OCI-LY3 (cell line): Measurements from ENCODE around the gene KIF5C.

Experiments used
- CTCF ChIP-seq: fragments of 200-600, 300-600 bp; sonication (generic); IDR thresholded peaks from 2 replicates; pipeline ENCODE4 v1.5.1; 2014; ENCODE audit warnings: antibody characterized with exemption, low read length, low read depth
- EZH2phosphoT487 ChIP-seq: fragments of 200-600 bp; shearing (Covaris generic); IDR thresholded peaks from 2 replicates; pipeline ENCODE4 v1.6.1; 2018; ENCODE audit warnings: antibody characterized with exemption, mixed run types, low read depth

GRCh38 chr2:149070681-149071320 lies 195.8 kb downstream of the KIF5C start:
- no peak for TF ChIP-seq CTCF
- TF ChIP-seq EZH2phosphoT487: no peak
